GM18498 (cell line): Measurements from ENCODE around the gene PTPN4.

Experiments
- ATAC-seq: cut with Tn5 transposase; IDR thresholded peaks from one replicate; pipeline ENCODE4 v1.9.1; 2021; ENCODE audit warnings: mild to moderate bottlenecking, moderate library complexity; ENCODE audit not compliant: unreplicated experiment

Gene PTPN4

GRCh38 chr2:119732601-119733164 lies 27.0 kb upstream of the PTPN4 start:
- ATAC-seq = no peak

- no peak for ATAC-seq
Measured at GRCh38 chr2:119734047-119734446, 25.7 kb upstream of the PTPN4 start.

- no peak for ATAC-seq
Measured at GRCh38 chr2:119735565-119735964, 24.2 kb upstream of the PTPN4 start.

GRCh38 chr2:119736021-119736420 lies 23.7 kb upstream of the PTPN4 start:
- no peak for ATAC-seq

- no peak for ATAC-seq
Measured at GRCh38 chr2:119739580-119740255, 20.0 kb upstream of the PTPN4 start.

GRCh38 chr2:119741001-119741400 lies 18.7 kb upstream of the PTPN4 start:
- ATAC-seq = no peak

GRCh38 chr2:119741868-119742267 lies 17.9 kb upstream of the PTPN4 start:
- ATAC-seq = no peak

GRCh38 chr2:119744335-119744939 lies 15.3 kb upstream of the PTPN4 start:
- no peak for ATAC-seq

- ATAC-seq = no peak
Measured at GRCh38 chr2:119745566-119745965, 14.2 kb upstream of the PTPN4 start.

GRCh38 chr2:119746836-119747686 lies 12.7 kb upstream of the PTPN4 start:
- ATAC-seq = no peak

- ATAC-seq = no peak
Measured at GRCh38 chr2:119748135-119748534, 11.6 kb upstream of the PTPN4 start.

- ATAC-seq = no peak
Measured at GRCh38 chr2:119749477-119750012, 10.2 kb upstream of the PTPN4 start.

- no peak for ATAC-seq
Measured at GRCh38 chr2:119751706-119752105, 8.0 kb upstream of the PTPN4 start.

GRCh38 chr2:119753041-119753929 lies 6.4 kb upstream of the PTPN4 start:
- peak; percentile 50 for ATAC-seq

- ATAC-seq = no peak
Measured at GRCh38 chr2:119753930-119754321, 5.8 kb upstream of the PTPN4 start.

GRCh38 chr2:119755906-119756305 lies 3.8 kb upstream of the PTPN4 start:
- no peak for ATAC-seq

GRCh38 chr2:119756837-119757236 lies 2.9 kb upstream of the PTPN4 start:
- ATAC-seq = no peak

GRCh38 chr2:119758881-119759450 lies 756 bp upstream of the PTPN4 start:
- ATAC-seq = no peak

- ATAC-seq = peak; percentile 30
Measured at GRCh38 chr2:119760237-119760955, 674 bp downstream of the PTPN4 start.
